ENCODE results near the gene DCUN1D1. TPM values are rescaled to one million over a fixed set of nuclear protein-coding genes. Genes with fewer than 3 reads are reported as not detected.

The DCUN1D1 gene
- total RNA-seq, 1 experiment from 2014 or later = 26.2 TPM

GRCh38 chr3:182895513-182896112 is 84.7 kb downstream of the DCUN1D1 start:
- no peak for DNase-seq (ENCODE audit: low read depth)

- no peak for DNase-seq (ENCODE audit: low read depth)
Observed at GRCh38 chr3:182892226-182892625, 88.1 kb downstream of the DCUN1D1 start.

GRCh38 chr3:182891364-182891763 is 89.0 kb downstream of the DCUN1D1 start:
- no peak for DNase-seq (ENCODE audit: low read depth)

GRCh38 chr3:182889948-182890629 is 90.2 kb downstream of the DCUN1D1 start:
- no peak for DNase-seq (ENCODE audit: low read depth)

Other genes starting within 250 kb of the DCUN1D1 start
- 47.2 and 47.3 TPM in 2 replicates for gene ATP11B, start 187.0 kb downstream of the DCUN1D1 start, total RNA-seq (2014; rRNA removed)
- gene MCCC1, start 119.0 kb upstream of the DCUN1D1 start, total RNA-seq (2014; rRNA removed) = 17.9 and 20.2 TPM in 2 replicates
- not detected in 2 replicates for gene LAMP3, start 182.2 kb upstream of the DCUN1D1 start, total RNA-seq (2014; rRNA removed)